Spinal cord (tissue), 10 donors: ENCODE data around the gene WDR18. TPM values are rescaled to one million over a fixed set of nuclear protein-coding genes. Genes with fewer than 3 reads are reported as not detected.

Experiments
- DNase-seq, 6 donors: peaks; one replicate each; pipeline versions ENCODE4 v3.0.0 to v3.0.0-alpha.2; 2013 to 2015; ENCODE audit warnings: low spot score in 6 of 6, low read depth in 4 of 6
- H3K27ac ChIP-seq: one replicate; pipeline ENCODE4 v1.5.1; 2013; ENCODE audit warnings: low read depth, low read length, control low read depth
- H3K27me3 ChIP-seq: one replicate; pipeline ENCODE4 v1.6.1; 2013; ENCODE audit warnings: low read length; ENCODE audit not compliant: control insufficient read depth, insufficient read depth
- H3K36me3 ChIP-seq: one replicate; pipeline ENCODE4 v1.6.1; 2013; ENCODE audit warnings: low read length; ENCODE audit not compliant: control insufficient read depth, insufficient read depth
- H3K4me1 ChIP-seq: one replicate; pipeline ENCODE4 v1.6.1; 2013; ENCODE audit warnings: low read length; ENCODE audit not compliant: control insufficient read depth, insufficient read depth
- H3K4me3 ChIP-seq: one replicate; pipeline ENCODE4 v1.5.1; 2013; ENCODE audit warnings: low read depth, low read length, control low read depth
- H3K9me3 ChIP-seq: one replicate; pipeline ENCODE4 v1.6.1; 2013; ENCODE audit warnings: low read length; ENCODE audit not compliant: control insufficient read depth, insufficient read depth
- WGBS: methylation state at CpG from one replicate; pipeline ENCODE4 v1.1.5; 2013; ENCODE audit warnings: missing lambda C conversion rate; ENCODE audit not compliant: insufficient coverage; 5-methylcytosine and 5-hydroxymethylcytosine counted together
- polyA plus RNA-seq, 2 donors: library from polyadenylated mRNA; unstranded; fragments of 120-200 nt; gene quantifications; one replicate each; pipeline ENCODE4 v1.2.1, GENCODE V29; 2013; ENCODE audit not compliant: insufficient read length in 2 of 2
- total RNA-seq, 2 donors: library from RNA; depleted of rRNA in 1 of 2; stranded (reverse); fragments of 120-200 nt in 1 of 2; fragments of >200 nt in 1 of 2; gene quantifications; one replicate each; pipeline versions ENCODE4 v1.2.3 to v1.2.4, GENCODE V29; 2013 to 2014
- donor health status: healthy.

WDR18 gene
- total and polyA plus RNA-seq, 4 donors = 37.4 to 64.0 (median 50.0) TPM

DNA sequence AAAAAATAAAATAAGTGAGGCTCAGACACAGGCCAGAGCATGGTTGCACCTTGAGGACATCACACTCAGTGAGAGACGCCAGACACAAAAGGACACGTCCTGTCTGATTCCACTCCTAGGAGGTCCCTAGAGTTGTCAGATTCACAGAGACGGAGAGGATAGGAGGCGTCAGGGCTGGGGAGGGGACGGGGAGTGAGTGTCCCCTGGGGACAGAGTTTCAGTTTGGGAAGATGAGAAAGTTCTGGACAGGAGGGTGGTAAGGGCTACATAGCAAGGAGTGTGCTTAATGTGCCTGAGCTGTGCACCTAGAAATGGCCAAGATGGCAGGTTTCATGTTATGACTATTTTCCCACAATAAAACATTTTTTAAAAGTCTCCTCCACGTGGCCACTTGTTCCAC lies 13.9 kb downstream of the WDR18 start:
- H3K27me3 ChIP-seq = peaks cover 66% of the 10 kb centered on the region
- WGBS = 40% methylated on average over 6 of the region's 6 CpGs

DNA sequence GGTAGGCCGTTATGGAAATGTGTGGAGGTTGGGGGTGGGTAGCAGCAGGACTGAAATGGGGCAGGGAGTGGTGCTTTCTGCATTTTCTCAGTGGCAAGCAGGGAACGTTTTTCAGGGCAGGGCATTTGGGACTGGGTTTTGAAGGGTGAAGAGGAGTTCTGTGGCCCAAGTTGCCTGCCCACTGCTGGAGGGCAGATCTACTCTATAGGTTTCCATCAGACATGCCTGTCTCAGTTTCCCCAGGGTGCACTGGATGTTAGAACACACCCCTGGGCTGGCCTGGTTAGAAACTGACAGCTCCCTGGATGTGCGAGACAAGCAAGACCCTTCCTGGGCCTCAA lies 15.2 kb downstream of the WDR18 start:
- Histone ChIP-seq H3K4me3 (no peak overlapping the region), H3K4me1 (peaks cover 29% of the 10 kb centered on the region), H3K9me3 (no peaks in the 10 kb centered on the region), H3K27ac (no peak overlapping the region), H3K36me3 (peaks cover 17% of the 10 kb centered on the region), H3K27me3 (peaks cover 66% of the 10 kb centered on the region)
- DNase-seq = no peak
- WGBS = 85% methylated on average over 3 of the region's 3 CpGs

More for the DNA sequence above, 13.9 kb downstream of the WDR18 start:
- Histone ChIP-seq H3K27ac (no peak overlapping the region), H3K4me3 (no peak overlapping the region), H3K36me3 (peaks cover 30% of the 10 kb centered on the region), H3K9me3 (no peaks in the 10 kb centered on the region), H3K4me1 (peaks cover 29% of the 10 kb centered on the region)
- DNase-seq = no peak

DNA sequence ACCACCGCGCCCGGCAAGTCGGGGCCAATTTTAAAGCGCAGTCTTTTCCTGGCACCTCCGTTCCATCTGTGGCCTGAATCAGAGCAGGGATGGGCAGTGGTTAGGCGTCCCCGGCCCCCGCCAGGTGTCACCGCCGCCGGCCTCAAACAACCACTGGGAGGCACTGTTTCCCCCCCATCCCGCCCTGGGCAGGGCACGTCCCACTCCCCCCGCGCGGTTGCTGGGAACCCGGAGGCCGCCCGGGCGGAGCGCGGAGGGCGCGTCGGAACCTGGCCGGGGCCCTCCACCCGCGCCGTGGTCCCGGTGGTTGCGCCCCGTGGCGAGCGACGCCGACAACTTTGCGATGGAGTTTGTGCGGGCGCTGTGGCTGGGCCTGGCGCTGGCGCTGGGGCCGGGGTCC lies 15.9 kb downstream of the WDR18 start, which contains the start of gene GRIN3B:
Gene GRIN3B, plus strand, starts transcription at position 325 of the 400 bp plus-strand sequence. Its CDS starts 19 bp downstream, at position 344.
- peaks cover 17% of the 10 kb centered on the region for H3K36me3 ChIP-seq
- H3K4me3 ChIP-seq = no peak within 1 kb of the TSS
- 1% methylated on average over 43 of the region's 43 CpGs for WGBS
- DNase-seq = peak in 1 of 6 donors; percentile 32
- no peak within 1 kb of the TSS for H3K27ac ChIP-seq
- H3K4me1 ChIP-seq = peaks cover 28% of the 10 kb centered on the region
- H3K27me3 ChIP-seq = peaks cover 66% of the 10 kb centered on the region
- no peaks in the 10 kb centered on the region for H3K9me3 ChIP-seq

DNA sequence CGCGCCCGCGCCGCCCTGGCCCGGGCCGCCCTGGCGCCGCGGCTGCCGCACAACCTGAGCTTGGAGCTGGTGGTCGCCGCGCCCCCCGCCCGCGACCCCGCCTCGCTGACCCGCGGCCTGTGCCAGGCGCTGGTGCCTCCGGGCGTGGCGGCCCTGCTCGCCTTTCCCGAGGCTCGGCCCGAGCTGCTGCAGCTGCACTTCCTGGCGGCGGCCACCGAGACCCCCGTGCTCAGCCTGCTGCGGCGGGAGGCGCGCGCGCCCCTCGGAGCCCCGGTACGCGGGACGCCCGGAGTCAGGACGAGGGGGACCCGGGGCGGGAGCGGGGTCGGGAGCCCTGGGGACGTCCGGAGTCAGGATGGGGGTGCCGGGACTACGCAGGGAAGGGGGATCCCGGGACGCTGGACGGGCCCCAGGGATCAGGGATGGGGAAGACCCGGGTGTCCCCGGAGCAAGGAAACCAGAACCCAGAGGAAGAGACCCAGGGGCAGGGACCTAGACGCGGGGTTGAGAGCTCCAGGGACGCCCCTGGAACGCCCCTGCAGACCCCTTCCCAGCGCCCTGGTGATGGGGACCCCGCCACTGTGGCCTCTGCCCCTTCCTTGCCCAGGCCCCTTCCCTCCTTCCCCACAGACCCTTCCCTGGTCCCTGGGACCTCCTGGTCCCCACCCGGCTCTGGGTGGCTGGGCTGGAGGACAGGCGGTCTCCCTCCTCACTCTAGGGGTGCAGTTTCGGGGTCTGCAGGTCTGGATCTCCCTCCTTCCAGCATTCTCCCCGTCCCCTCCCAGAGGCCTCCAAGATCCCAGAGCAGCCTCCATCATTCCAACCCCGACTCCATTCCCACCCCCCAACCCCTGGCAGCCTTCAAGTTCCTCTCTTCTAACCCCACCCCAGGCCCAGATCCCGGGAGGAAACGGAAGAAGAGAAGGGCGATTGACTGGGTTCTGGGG lies 16.7 kb downstream of the WDR18 start:
- no peak overlapping the region for H3K27ac ChIP-seq
- H3K27me3 ChIP-seq = peaks cover 59% of the 10 kb centered on the region
- no peak for DNase-seq
- H3K9me3 ChIP-seq = no peaks in the 10 kb centered on the region
- H3K4me1 ChIP-seq = peaks cover 21% of the 10 kb centered on the region
- 4% methylated on average over 68 of the region's 73 CpGs for WGBS
- H3K36me3 ChIP-seq = peaks cover 11% of the 10 kb centered on the region
- H3K4me3 ChIP-seq = no peak overlapping the region

DNA sequence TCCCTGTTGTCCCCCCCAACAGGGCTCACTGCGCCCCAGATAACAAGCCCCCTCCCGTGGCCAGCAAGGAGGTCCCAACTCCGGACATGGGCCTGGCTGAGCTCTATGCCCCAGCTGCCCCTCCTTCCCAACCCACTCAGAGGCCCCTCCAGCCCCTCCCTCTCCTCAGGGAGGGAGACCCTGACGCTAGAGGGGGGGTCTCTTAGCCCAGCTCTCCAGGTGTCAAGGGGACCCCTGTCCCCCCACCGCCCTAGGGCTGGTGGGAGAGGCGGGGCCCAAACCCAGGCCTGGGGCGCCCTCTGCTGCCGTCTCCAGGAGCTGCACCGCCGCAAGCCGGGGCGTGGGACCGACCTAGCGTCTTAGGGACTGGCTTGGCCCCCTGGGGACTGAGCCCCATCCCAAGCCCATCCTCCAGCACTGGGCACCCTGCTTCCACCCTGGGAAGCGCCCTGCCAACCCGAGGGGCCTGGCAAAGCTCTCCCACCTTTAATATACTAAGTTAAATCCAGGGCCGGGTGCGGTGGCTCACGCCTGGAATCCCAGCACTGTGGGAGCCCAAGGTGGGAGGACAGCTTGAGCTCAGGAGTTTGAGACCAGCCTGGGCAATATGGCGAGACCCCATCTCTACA lies 17.5 kb downstream of the WDR18 start:
- under 1% methylated on average over 11 of the region's 20 CpGs for WGBS
- H3K4me1 ChIP-seq = peaks cover 13% of the 10 kb centered on the region
- H3K9me3 ChIP-seq = no peaks in the 10 kb centered on the region
- DNase-seq = peak in 2 of 6 donors; percentile 30 to 43
- H3K27ac ChIP-seq = no peak overlapping the region
- no peak overlapping the region for H3K4me3 ChIP-seq
- peaks cover 16% of the 10 kb centered on the region for H3K36me3 ChIP-seq
- peaks cover 51% of the 10 kb centered on the region for H3K27me3 ChIP-seq

DNA sequence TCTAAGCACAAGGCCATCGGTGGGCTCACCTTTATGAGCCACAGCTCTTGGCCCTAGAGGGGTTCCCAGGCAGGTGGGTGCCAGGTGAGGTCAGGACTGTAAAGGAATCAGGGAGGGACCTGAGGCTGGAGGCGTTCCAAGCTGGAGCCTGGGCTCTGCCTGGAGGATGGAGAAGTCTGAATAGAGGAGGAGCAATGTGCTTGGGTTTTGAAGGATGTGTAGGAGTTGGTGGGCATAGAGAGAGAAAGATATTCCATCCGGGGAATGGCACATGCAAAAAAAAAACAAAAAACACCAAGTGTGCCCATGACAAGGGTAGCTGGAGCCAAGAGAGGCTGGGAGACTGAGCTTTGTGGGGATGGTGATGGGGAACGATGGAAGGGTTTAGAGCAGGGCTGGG lies 18.5 kb downstream of the WDR18 start:
- peaks cover 25% of the 10 kb centered on the region for H3K36me3 ChIP-seq
- H3K27ac ChIP-seq = no peak overlapping the region
- H3K4me1 ChIP-seq = peaks cover 12% of the 10 kb centered on the region
- no peak for DNase-seq
- H3K9me3 ChIP-seq = no peaks in the 10 kb centered on the region
- WGBS = 75% methylated on average over 4 of the region's 4 CpGs
- no peak overlapping the region for H3K4me3 ChIP-seq
- peaks cover 43% of the 10 kb centered on the region for H3K27me3 ChIP-seq

DNA sequence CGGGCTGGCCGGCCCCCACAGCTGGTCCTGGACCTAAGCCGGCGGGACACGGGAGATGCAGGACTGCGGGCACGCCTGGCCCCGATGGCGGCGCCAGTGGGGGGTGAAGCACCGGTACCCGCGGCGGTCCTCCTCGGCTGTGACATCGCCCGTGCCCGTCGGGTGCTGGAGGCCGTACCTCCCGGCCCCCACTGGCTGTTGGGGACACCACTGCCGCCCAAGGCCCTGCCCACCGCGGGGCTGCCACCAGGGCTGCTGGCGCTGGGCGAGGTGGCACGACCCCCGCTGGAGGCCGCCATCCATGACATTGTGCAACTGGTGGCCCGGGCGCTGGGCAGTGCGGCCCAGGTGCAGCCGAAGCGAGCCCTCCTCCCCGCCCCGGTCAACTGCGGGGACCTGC lies 19.1 kb downstream of the WDR18 start:
- Histone ChIP-seq H3K27me3 (peaks cover 36% of the 10 kb centered on the region), H3K27ac (no peak overlapping the region), H3K9me3 (no peaks in the 10 kb centered on the region), H3K36me3 (peaks cover 32% of the 10 kb centered on the region), H3K4me1 (peaks cover 12% of the 10 kb centered on the region), H3K4me3 (no peak overlapping the region)
- 87% methylated on average over 37 of the region's 37 CpGs for WGBS
- DNase-seq = no peak

DNA sequence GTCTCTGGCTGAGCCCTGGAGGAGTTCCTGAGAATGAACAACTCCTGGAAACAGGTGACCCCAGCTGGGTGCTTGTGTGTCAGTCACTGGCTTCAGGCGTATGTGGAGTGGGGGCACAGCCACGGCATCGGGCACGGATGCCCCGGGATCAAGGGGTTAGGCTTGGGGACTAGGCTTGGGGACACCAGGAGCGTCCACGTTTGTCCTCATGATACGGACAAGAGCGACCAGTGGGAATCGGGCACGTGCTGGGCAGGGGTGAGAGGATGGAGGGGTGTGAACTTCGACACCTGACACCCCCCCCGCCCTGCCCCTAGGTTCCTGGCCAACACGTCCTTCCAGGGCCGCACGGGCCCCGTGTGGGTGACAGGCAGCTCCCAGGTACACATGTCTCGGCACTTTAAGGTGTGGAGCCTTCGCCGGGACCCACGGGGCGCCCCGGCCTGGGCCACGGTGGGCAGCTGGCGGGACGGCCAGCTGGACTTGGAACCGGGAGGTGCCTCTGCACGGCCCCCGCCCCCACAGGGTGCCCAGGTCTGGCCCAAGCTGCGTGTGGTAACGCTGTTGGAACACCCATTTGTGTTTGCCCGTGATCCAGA lies 20.2 kb downstream of the WDR18 start:
- 81% methylated on average over 29 of the region's 32 CpGs for WGBS
- H3K27me3 ChIP-seq = peaks cover 26% of the 10 kb centered on the region

DNA sequence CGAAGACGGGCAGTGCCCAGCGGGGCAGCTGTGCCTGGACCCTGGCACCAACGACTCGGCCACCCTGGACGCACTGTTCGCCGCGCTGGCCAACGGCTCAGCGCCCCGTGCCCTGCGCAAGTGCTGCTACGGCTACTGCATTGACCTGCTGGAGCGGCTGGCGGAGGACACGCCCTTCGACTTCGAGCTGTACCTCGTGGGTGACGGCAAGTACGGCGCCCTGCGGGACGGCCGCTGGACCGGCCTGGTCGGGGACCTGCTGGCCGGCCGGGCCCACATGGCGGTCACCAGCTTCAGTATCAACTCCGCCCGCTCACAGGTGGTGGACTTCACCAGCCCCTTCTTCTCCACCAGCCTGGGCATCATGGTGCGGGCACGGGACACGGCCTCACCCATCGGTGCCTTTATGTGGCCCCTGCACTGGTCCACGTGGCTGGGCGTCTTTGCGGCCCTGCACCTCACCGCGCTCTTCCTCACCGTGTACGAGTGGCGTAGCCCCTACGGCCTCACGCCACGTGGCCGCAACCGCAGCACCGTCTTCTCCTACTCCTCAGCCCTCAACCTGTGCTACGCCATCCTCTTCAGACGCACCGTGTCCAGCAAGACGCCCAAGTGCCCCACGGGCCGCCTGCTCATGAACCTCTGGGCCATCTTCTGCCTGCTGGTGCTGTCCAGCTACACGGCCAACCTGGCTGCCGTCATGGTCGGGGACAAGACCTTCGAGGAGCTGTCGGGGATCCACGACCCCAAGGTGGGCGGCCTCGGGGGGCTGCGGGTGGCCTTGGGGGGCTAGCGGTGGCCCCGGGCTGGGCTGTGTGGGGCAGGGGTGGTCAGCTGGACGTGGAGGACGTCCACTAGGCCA lies 20.9 kb downstream of the WDR18 start:
- 93% methylated on average over 60 of the region's 70 CpGs for WGBS
- Histone ChIP-seq H3K36me3 (peaks cover 48% of the 10 kb centered on the region), H3K4me1 (peaks cover 12% of the 10 kb centered on the region), H3K9me3 (no peaks in the 10 kb centered on the region), H3K27me3 (peaks cover 19% of the 10 kb centered on the region), H3K27ac (no peak overlapping the region), H3K4me3 (no peak overlapping the region)
- no peak for DNase-seq

More for the DNA sequence above, 20.2 kb downstream of the WDR18 start:
- Histone ChIP-seq H3K27ac (no peak overlapping the region), H3K4me3 (no peak overlapping the region), H3K9me3 (no peaks in the 10 kb centered on the region), H3K36me3 (peaks cover 41% of the 10 kb centered on the region), H3K4me1 (peaks cover 12% of the 10 kb centered on the region)
- DNase-seq = no peak
